ENCODE measurements around the gene CEP112. TPM values are rescaled to one million over a fixed set of nuclear protein-coding genes. Genes with fewer than 3 reads are reported as not detected.

CEP112 gene
- total RNA-seq, 1 experiment from 2014 or later = 6.1 TPM

GRCh38 chr17:65926599-65926998 is 265.3 kb downstream of the CEP112 start (continued):
- TF ChIP-seq CTCF (IDR thresholded peaks at IDR 0.05) = no peak

GRCh38 chr17:65925606-65926307 is 266.2 kb downstream of the CEP112 start:
- CTCF ChIA-PET = no interaction called here
- TF ChIP-seq RORB (CRISPR knock-in tag; IDR thresholded peaks at IDR 0.05) = no peak
- no peak for TF ChIP-seq ZBTB21 (CRISPR knock-in tag; IDR thresholded peaks at IDR 0.05; ENCODE audit: borderline replicate concordance)
- TF ChIP-seq PRDM15 (CRISPR knock-in tag; IDR thresholded peaks at IDR 0.05) = no peak
- TF ChIP-seq E2F5 (CRISPR knock-in tag; IDR thresholded peaks at IDR 0.05) = no peak
- no peak for TF ChIP-seq ARID4B (CRISPR knock-in tag; IDR thresholded peaks at IDR 0.05; ENCODE audit: borderline replicate concordance)
- no peak for TF ChIP-seq ZNF423 (CRISPR knock-in tag; IDR thresholded peaks at IDR 0.05)
- no peak for TF ChIP-seq SOX15 (CRISPR knock-in tag; IDR thresholded peaks at IDR 0.05)
- no peak for TF ChIP-seq HMGXB4 (CRISPR knock-in tag; IDR thresholded peaks at IDR 0.05)
- TF ChIP-seq CDX4 (CRISPR knock-in tag; IDR thresholded peaks at IDR 0.05; ENCODE audit: borderline replicate concordance) = no peak
- TF ChIP-seq ZMAT4 (CRISPR knock-in tag; IDR thresholded peaks at IDR 0.05) = no peak
- TF ChIP-seq E2F1 (CRISPR knock-in tag; IDR thresholded peaks at IDR 0.05) = no peak
- TF ChIP-seq ZNF532 (CRISPR knock-in tag; IDR thresholded peaks at IDR 0.05; ENCODE audit: borderline replicate concordance) = no peak

More at GRCh38 chr17:65925606-65926307, 266.2 kb downstream of the CEP112 start:
- POLR2A ChIA-PET = no interaction called here
- no peak for ATAC-seq
- Mint-ChIP-seq H3K4me1 (no peaks in the 10 kb centered on the region; the same call in 1 of the 2 replicates), H3K4me3 (no peak overlapping the region), H3K9me3 (peaks cover 7% of the 10 kb centered on the region), H3K27me3 (ENCODE audit: low read depth) (no peaks in the 10 kb centered on the region), H3K27ac (no peak overlapping the region), H3K36me3 (0 out of 2 replicates have a peak, but pooled peaks cover 3% of the 10 kb centered on the region)
- DNase-seq (ENCODE audit: low spot score) = no peak

Measured in WTC11 (cell line).